Keratinocyte (primary cell): Measurements from ENCODE around the gene MYO1G. TPM values are rescaled to one million over a fixed set of nuclear protein-coding genes. Genes with fewer than 3 reads are reported as not detected.
A peak's percentile ranks its signal among the peaks of the same experiment; 100 is the strongest.

Experiments used
- DNase-seq: peaks from one replicate; pipeline ENCODE4 v3.0.0-alpha.2; 2011; ENCODE audit warnings: low read depth, missing footprints, low spot score
- FAIRE-seq: peaks from 2 replicates; lab custom pipeline; 2011; peaks lifted over from hg19 to GRCh38; lab: Jason Lieb, UNC
- H2AFZ ChIP-seq: 2 replicates; pipeline ENCODE4 v1.6.0; 2012; ENCODE audit warnings: low read length, control low read depth, inconsistent platforms; ENCODE audit not compliant: control insufficient read depth
- H3K27ac ChIP-seq: 2 replicates; pipeline ENCODE4 v1.5.1; 2011; ENCODE audit warnings: low read length; ENCODE audit not compliant: control insufficient read depth, insufficient read depth
- H3K27me3 ChIP-seq: 3 replicates; pipeline ENCODE4 v1.6.0; 2011; ENCODE audit warnings: low read length; ENCODE audit not compliant: control insufficient read depth, insufficient read depth; ENCODE audit errors: extremely low read depth
- H3K36me3 ChIP-seq, 2 experiments: 2 replicates in 1 of 2; 3 replicates in 1 of 2; pipeline ENCODE4 v1.5.1; 2011; ENCODE audit warnings: low read length in 2 of 2, mild to moderate bottlenecking in 1 of 2; ENCODE audit not compliant: control insufficient read depth in 2 of 2, insufficient read depth in 2 of 2; ENCODE audit errors: extremely low read depth in 1 of 2
- H3K4me1 ChIP-seq: 3 replicates; pipeline ENCODE4 v1.5.1; 2011; ENCODE audit warnings: low read length; ENCODE audit not compliant: control insufficient read depth, insufficient read depth; ENCODE audit errors: extremely low read depth
- H3K4me2 ChIP-seq: 3 replicates; pipeline ENCODE4 v1.6.0; 2011; ENCODE audit warnings: low read depth, low read length; ENCODE audit not compliant: control insufficient read depth, insufficient read depth; ENCODE audit errors: extremely low read depth
- H3K4me3 ChIP-seq, 3 experiments: fragments of 200-600 bp in 1 of 3; sonication (generic) in 1 of 3; 2 replicates in 2 of 3; 3 replicates in 1 of 3; pipeline ENCODE4 v1.5.1; 2011 to 2016; ENCODE audit warnings: low read length in 3 of 3, mild to moderate bottlenecking in 3 of 3, control low read depth in 2 of 3, inconsistent platforms in 1 of 3, low read depth in 1 of 3, mixed read lengths in 1 of 3, mixed run types in 1 of 3, moderate library complexity in 1 of 3; ENCODE audit not compliant: control insufficient read depth in 2 of 3, insufficient read depth in 2 of 3; ENCODE audit errors: extremely low read depth in 1 of 3
- H3K79me2 ChIP-seq: 2 replicates; pipeline ENCODE4 v1.6.0; 2012; ENCODE audit warnings: low read length; ENCODE audit not compliant: control insufficient read depth, insufficient read depth
- H3K9ac ChIP-seq: 3 replicates; pipeline ENCODE4 v1.6.0; 2011; ENCODE audit warnings: low read length; ENCODE audit not compliant: control insufficient read depth, insufficient read depth; ENCODE audit errors: extremely low read depth
- H3K9me1 ChIP-seq: 3 replicates; pipeline ENCODE4 v1.6.0; 2011; ENCODE audit warnings: low read length; ENCODE audit not compliant: control insufficient read depth, insufficient read depth; ENCODE audit errors: extremely low read depth
- H3K9me3 ChIP-seq: 2 replicates; pipeline ENCODE4 v1.5.1; 2012; ENCODE audit warnings: low read depth, low read length; ENCODE audit not compliant: control insufficient read depth
- H4K20me1 ChIP-seq: 3 replicates; pipeline ENCODE4 v1.6.0; 2011; ENCODE audit warnings: low read length; ENCODE audit not compliant: control insufficient read depth, insufficient read depth; ENCODE audit errors: extremely low read depth
- CTCF ChIP-seq, 3 experiments: IDR thresholded peaks in 1 of 3; conservative IDR thresholded peaks in 1 of 3; optimal IDR thresholded peaks in 1 of 3; 2 replicates in 2 of 3; 3 replicates in 1 of 3; pipeline versions ENCODE3 to v1.5.1; 2011; ENCODE audit warnings: low read length in 3 of 3, mild to moderate bottlenecking in 3 of 3, moderate library complexity in 2 of 3, control low read depth in 1 of 3, inconsistent platforms in 1 of 3; ENCODE audit not compliant: insufficient read depth in 2 of 3; ENCODE audit errors: extremely low read depth in 1 of 3
- EZH2 ChIP-seq: IDR thresholded peaks from one replicate; pipeline ENCODE4 v1.6.1; 2012; ENCODE audit warnings: inconsistent platforms, mild to moderate bottlenecking, low read length, moderate library complexity
- dilution Hi-C: fragments of 300-500 bp; cut with MboI; formaldehyde crosslinking; loops from one replicate; pipeline ENCODE4 v1.7.0; 2020; ENCODE audit warnings: low sequenced_read_pairs; ENCODE audit not compliant: extremely low pct_ligation_motif_present
- polyA plus RNA-seq, 5 experiments: library from polyadenylated mRNA; depleted of rRNA in 3 of 5; stranded (reverse) in 3 of 5; stranded (forward) in 1 of 5; unstranded in 1 of 5; fragments of >200 nt; gene quantifications; 1 replicate in 1 of 5; 2 replicates in 3 of 5; 3 replicates in 1 of 5; pipeline versions ENCODE4 v1.2.1 to v1.2.3, GENCODE V29; 2011 to 2012; ENCODE audit warnings: missing spikeins in 2 of 5, low read depth in 1 of 5, low replicate concordance in 1 of 5

The MYO1G gene
- polyA plus RNA-seq, 1 donor (not counting 4 experiments of a cell fraction or from before 2014, with no cell fraction given), result 0.03 TPM

DNA sequence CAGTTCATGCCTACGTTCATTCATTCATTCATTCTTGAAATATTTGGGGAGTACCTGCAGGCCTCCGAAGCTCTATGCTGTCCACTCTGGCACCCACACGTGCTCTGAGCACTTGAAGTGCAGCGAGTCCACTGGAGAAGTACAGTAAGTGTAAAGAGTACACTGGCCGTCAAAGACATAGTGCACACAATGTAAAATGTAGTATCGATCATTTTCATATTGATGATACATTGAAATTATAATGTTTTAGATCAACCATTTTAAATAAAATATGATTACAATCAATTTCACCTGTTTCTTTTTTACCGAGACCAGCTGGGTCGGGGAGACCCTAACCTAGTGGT, 56.5 kb downstream of the MYO1G start:
- no peak overlapping the region for H3K4me2 ChIP-seq

DNA sequence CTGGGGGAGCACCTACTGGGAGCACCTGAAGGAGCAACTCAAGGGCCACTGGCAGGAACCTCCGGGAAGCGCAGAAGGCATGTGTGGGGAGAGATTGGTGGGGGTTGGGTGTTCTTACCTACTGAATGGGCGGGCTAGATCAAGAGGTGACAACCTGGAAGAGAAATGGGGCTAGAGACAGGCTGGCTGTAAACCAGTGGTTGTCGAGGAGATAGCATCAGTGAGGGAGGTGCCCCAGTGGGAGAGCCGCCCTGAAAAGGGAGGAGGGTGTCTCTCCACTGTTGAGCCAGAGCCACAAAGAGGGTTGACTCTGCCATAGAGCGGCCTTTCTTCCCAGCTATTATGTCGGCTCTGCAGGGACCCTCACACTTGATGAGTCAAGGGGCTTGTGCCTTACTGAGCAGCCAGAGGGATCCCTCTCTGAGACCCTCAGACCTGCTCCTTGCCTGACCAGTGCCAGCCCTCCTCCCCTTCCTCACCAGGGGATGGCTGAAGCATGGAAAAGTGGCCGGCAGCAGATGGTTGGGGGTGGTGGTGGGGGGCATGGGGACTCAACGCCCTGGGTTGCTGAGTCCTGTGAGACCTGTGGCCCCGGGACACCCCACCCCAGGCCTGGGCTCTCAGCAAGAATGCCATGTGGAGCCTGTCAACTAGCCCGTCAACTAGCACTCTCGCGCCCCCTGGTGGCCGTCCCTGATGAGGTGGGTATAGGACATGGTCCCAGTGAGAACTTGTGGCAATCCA, 57.0 kb downstream of the MYO1G start:
- DNase-seq (peak; percentile 38), FAIRE-seq (peak; percentile 61)
- Histone ChIP-seq H3K9ac (no peak overlapping the region), H3K4me3 (no peak overlapping the region), H3K4me1 (no peaks in the 10 kb centered on the region), H3K9me1 (no peaks in the 10 kb centered on the region), H3K9me3 (no peaks in the 10 kb centered on the region), H3K27me3 (no peaks in the 10 kb centered on the region), H3K79me2 (no peaks in the 10 kb centered on the region), H3K36me3 (no peaks in the 10 kb centered on the region), H3K4me2 (no peak overlapping the region), H3K27ac (no peak overlapping the region), H2AFZ (peak overlapping the region; percentile 65), H4K20me1 (no peaks in the 10 kb centered on the region)
- TF ChIP-seq CTCF (optimal IDR thresholded peaks at IDR 0.05 in 1 of 3, IDR thresholded peaks at IDR 0.05 in 1 of 3, conservative IDR thresholded peaks at IDR 0.05 in 1 of 3; ENCODE audit: extremely low read depth in 1 of 3, insufficient read depth in 2 of 3, low read length in 3 of 3) (peak; percentile 76 to 96 (median 83)), EZH2 (no peak)
- dilution Hi-C loops, result no loop called here

More for the DNA sequence above, 56.5 kb downstream of the MYO1G start:
- H3K79me2 ChIP-seq, result no peaks in the 10 kb centered on the region
- H3K4me3 ChIP-seq, result no peak overlapping the region
- DNase-seq, result no peak
- dilution Hi-C loops, result no loop called here
- H3K9me1 ChIP-seq, result no peaks in the 10 kb centered on the region
- H3K27ac ChIP-seq, result no peak overlapping the region
- H3K36me3 ChIP-seq, result no peaks in the 10 kb centered on the region
- no peaks in the 10 kb centered on the region for H3K4me1 ChIP-seq
- H2AFZ ChIP-seq, result no peak overlapping the region
- TF ChIP-seq CTCF (optimal IDR thresholded peaks at IDR 0.05 in 1 of 3, IDR thresholded peaks at IDR 0.05 in 1 of 3, conservative IDR thresholded peaks at IDR 0.05 in 1 of 3; ENCODE audit: extremely low read depth in 1 of 3, insufficient read depth in 2 of 3, low read length in 3 of 3), result no peak
- TF ChIP-seq EZH2, result no peak
- H3K27me3 ChIP-seq, result no peaks in the 10 kb centered on the region
- H3K9me3 ChIP-seq, result no peaks in the 10 kb centered on the region
- H3K9ac ChIP-seq, result no peak overlapping the region
- H4K20me1 ChIP-seq, result no peaks in the 10 kb centered on the region
- FAIRE-seq, result no peak
